ENCODE results near the gene MAFG. TPM values are rescaled to one million over a fixed set of nuclear protein-coding genes. Genes with fewer than 3 reads are reported as not detected.

The MAFG gene
- total and polyA plus RNA-seq, 10 donors, result 3.2 to 41.4 (median 23.4) TPM

- no peaks in the 10 kb centered on the region for H3K36me3 ChIP-seq
- H3K9me3 ChIP-seq, result no peaks in the 10 kb centered on the region
- peaks cover 9 to 34% (median 24%) of the 10 kb centered on the region in 6 donors for H3K4me1 ChIP-seq
- DNase-seq, result no peak
- TF ChIP-seq POLR2A (IDR thresholded peaks at IDR 0.05), result no peak
- H3K4me3 ChIP-seq, result no peak overlapping the region
- H3K27me3 ChIP-seq (replicated peaks in 1 of 7), result peaks cover 4 to 93% (median 55%) of the 10 kb centered on the region in 7 donors
- intact Hi-C loops (cut with DNase I; ENCODE audit: low total_unique reads), result loop anchor here (5.0 kb wide), 1 partner anchor 64 kb away; the partner anchor contains the start of genes CENPX and LRRC45
- WGBS, 5 donors, result 84 to 90% (median 88%) methylated on average over 15 to 19 of the region's 19 CpGs
- H3K27ac ChIP-seq, result no peak overlapping the region
These were observed 30.3 kb upstream of the MAFG start for GRCh38 chr17:81957691-81958432.

DNA sequence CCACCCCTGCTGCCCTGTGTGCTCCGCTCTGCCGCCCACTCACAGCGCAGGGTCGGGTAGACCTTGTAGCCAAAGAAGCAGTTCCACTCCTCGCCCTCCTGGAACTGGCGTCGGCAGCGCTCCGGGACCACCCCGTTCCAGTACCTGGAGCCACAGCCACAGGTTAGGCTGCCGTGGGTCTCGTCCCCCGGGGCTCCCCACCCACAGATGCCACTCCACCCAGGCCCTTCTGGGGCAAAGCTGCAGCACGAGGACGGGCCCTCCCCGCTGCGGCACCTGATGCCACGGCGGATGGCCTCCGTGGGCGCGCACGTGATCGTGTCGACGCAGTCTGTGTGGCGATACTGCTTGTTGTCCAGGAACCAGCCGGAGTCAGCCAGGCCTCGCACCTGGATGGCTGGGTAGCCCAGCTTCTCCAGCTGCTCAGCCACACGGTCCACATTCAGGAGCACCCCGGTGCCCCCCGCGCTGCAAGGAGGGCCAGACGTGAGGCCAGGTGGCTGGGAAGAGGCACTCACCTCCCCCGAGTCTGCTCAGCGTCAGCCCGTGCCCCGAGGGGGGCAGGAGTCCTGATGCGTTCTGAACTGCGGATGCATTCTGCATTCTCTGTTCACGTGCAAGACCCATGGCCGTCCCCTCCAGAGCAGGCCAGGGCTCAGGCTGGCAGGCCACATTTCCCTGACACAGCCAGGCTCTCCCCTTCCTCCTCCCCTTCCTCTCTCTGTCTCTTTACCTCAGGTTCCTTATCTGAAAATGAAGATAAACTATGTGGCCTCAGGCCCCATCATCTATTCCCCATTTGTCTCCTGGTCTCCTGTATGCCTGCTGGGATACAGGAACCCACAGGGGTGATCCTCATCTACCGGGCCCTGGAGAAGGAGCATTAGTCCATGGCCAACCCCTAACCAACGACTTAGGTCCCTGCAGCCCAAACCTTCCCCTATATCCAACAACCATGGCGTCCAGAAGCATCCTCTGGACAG, 29.4 kb upstream of the MAFG start:
- DNase-seq, result no peak
- Histone ChIP-seq H3K36me3 (no peaks in the 10 kb centered on the region), H3K27me3 (replicated peaks in 1 of 7) (peaks cover 3 to 86% (median 46%) of the 10 kb centered on the region in 7 donors), H3K9me3 (no peaks in the 10 kb centered on the region), H3K4me1 (peaks cover 9 to 29% (median 21%) of the 10 kb centered on the region in 6 donors), H3K4me3 (no peak overlapping the region), H3K27ac (no peak overlapping the region)
- WGBS, 5 donors, result 83 to 92% (median 86%) methylated on average over 37 to 45 of the region's 45 CpGs
- TF ChIP-seq POLR2A (IDR thresholded peaks at IDR 0.05), result no peak
- TF ChIP-seq, protein P1, sequence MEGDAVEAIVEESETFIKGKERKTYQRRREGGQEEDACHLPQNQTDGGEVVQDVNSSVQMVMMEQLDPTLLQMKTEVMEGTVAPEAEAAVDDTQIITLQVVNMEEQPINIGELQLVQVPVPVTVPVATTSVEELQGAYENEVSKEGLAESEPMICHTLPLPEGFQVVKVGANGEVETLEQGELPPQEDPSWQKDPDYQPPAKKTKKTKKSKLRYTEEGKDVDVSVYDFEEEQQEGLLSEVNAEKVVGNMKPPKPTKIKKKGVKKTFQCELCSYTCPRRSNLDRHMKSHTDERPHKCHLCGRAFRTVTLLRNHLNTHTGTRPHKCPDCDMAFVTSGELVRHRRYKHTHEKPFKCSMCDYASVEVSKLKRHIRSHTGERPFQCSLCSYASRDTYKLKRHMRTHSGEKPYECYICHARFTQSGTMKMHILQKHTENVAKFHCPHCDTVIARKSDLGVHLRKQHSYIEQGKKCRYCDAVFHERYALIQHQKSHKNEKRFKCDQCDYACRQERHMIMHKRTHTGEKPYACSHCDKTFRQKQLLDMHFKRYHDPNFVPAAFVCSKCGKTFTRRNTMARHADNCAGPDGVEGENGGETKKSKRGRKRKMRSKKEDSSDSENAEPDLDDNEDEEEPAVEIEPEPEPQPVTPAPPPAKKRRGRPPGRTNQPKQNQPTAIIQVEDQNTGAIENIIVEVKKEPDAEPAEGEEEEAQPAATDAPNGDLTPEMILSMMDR (IDR thresholded peaks at IDR 0.05 in 8 of 11, conservative IDR thresholded peaks at IDR 0.05 in 3 of 11), result no peak
- TF ChIP-seq POLR2AphosphoS5 (IDR thresholded peaks at IDR 0.05), result no peak
- intact Hi-C loops (cut with DNase I; ENCODE audit: low total_unique reads), result loop anchor here (5.0 kb wide), 1 partner anchor 65 kb away; the partner anchor contains the start of genes CENPX and LRRC45

- H3K9me3 ChIP-seq, result no peaks in the 10 kb centered on the region
These were observed 28.4 kb upstream of the MAFG start for GRCh38 chr17:81955756-81956544.

More at GRCh38 chr17:81955756-81956544, 28.4 kb upstream of the MAFG start:
- Histone ChIP-seq H3K4me1 (peaks cover 9 to 21% (median 18%) of the 10 kb centered on the region in 6 donors), H3K4me3 (no peak overlapping the region), H3K36me3 (no peaks in the 10 kb centered on the region), H3K27ac (no peak overlapping the region), H3K27me3 (replicated peaks in 1 of 7) (peaks cover 0 to 77% (median 36%) of the 10 kb centered on the region in 7 donors)
- no peak for DNase-seq
- WGBS, 5 donors, result 77 to 92% (median 84%) methylated on average over 5 to 13 of the region's 13 CpGs
- TF ChIP-seq POLR2AphosphoS5 (IDR thresholded peaks at IDR 0.05) (no peak), POLR2A (IDR thresholded peaks at IDR 0.05) (no peak)
- TF ChIP-seq, protein P1 (IDR thresholded peaks at IDR 0.05 in 8 of 11, conservative IDR thresholded peaks at IDR 0.05 in 3 of 11), result no peak
- intact Hi-C loops (cut with DNase I; ENCODE audit: low total_unique reads), result loop anchor here (5.0 kb wide), 1 partner anchor 66 kb away; the partner anchor contains the start of genes CENPX and LRRC45
